ENCODE results near the gene FBP2. TPM values are rescaled to one million over a fixed set of nuclear protein-coding genes. Genes with fewer than 3 reads are reported as not detected.

The FBP2 gene
- total and polyA plus RNA-seq, 10 of the 15 experiments (the other 5 are each of a cell fraction or from before 2014, with no cell fraction given): 0.07 to 1.1 (median 0.12) TPM; not detected in 6

- H3K4me3 ChIP-seq: no peak overlapping the region
- no TSS peak for BruUV-seq (replicated peaks)
- no peak overlapping the region for H3K4me2 ChIP-seq (ENCODE audit: control insufficient read depth, insufficient read depth)
- H3K79me2 ChIP-seq (ENCODE audit: control insufficient read depth, insufficient read depth, low read length): no peaks in the 10 kb centered on the region
- FAIRE-seq (no peak), DNase-seq (ENCODE audit: low read depth, low spot score) (no peak), ATAC-seq (no peak)
- no peak overlapping the region for H3K27ac ChIP-seq (ENCODE audit: control insufficient read depth, insufficient read depth)
- intact Hi-C loops (cut with micrococcal nuclease; ENCODE audit: unreplicated experiment): no loop called here
- CTCF ChIA-PET: no interaction called here
- POLR2A ChIA-PET: interaction anchor here (0.6 to 0.7 kb wide), 2 partner anchors 669 to 691 kb away, joined by 7 to 8 read pairs; no protein-coding TSS in a partner anchor
- no peak overlapping the region for H2AFZ ChIP-seq (ENCODE audit: control insufficient read depth, low read depth, low read length)
- H3K9ac ChIP-seq (ENCODE audit: control insufficient read depth, insufficient read depth, low read length): no peak overlapping the region
- H3K4me1 ChIP-seq (ENCODE audit: control insufficient read depth, insufficient read depth, low read length): no peaks in the 10 kb centered on the region
- H4K20me1 ChIP-seq (ENCODE audit: control insufficient read depth, insufficient read depth): no peaks in the 10 kb centered on the region
- WGBS (ENCODE audit: insufficient coverage, insufficient replicate concordance, low lambda C conversion rate, missing lambda C conversion rate): 43% methylated on average over 6 of the region's 6 CpGs
- RAD21 ChIA-PET (ENCODE audit: unreplicated experiment): no interaction called here
- no peak for TF ChIP-seq JUNB (IDR thresholded peaks at IDR 0.05)
- no peak for TF ChIP-seq MYB (IDR thresholded peaks at IDR 0.05; ENCODE audit: borderline replicate concordance, low read depth, low read length)
- no peak for TF ChIP-seq RBBP5 (conservative IDR thresholded peaks at IDR 0.05)
- TF ChIP-seq GATAD2B (conservative IDR thresholded peaks at IDR 0.05; ENCODE audit: low read depth): no peak
- TF ChIP-seq JUND (IDR thresholded peaks at IDR 0.05; ENCODE audit: low read depth, low read length): no peak
- TF ChIP-seq SIN3A (IDR thresholded peaks at IDR 0.05; ENCODE audit: low read depth, low read length): no peak
- in situ Hi-C loops (cut with MboI): no loop called here
- no peaks in the 10 kb centered on the region for H3K36me3 ChIP-seq (ENCODE audit: control insufficient read depth in 2 of 2, insufficient read depth in 2 of 2, low read length in 1 of 2)
- H3K9me3 ChIP-seq (replicated peaks; ENCODE audit: control insufficient read depth, insufficient read depth, low read length): no peaks in the 10 kb centered on the region
- H3K27me3 ChIP-seq (replicated peaks in 1 of 2; ENCODE audit: control insufficient read depth in 2 of 2, insufficient read depth in 2 of 2, low read length in 1 of 2): no peaks in the 10 kb centered on the region
- SMC1A ChIA-PET (ENCODE audit: uncharacterized antibody, unreplicated experiment): no interaction called here
Measured at GRCh38 chr9:94511134-94511954, 82.3 kb downstream of the FBP2 start.

Other genes starting within 250 kb of the FBP2 start
- not detected in 2 replicates for gene PCAT7, start 38.7 kb downstream of the FBP2 start, total RNA-seq (2014; rRNA removed)
- not detected in 2 replicates for gene PCAT7, start 38.7 kb downstream of the FBP2 start, total RNA-seq (2014; rRNA removed; fragmentation: Illumina TruSeq; extraction: Trizol)
- not detected in 2 replicates for gene PCAT7, start 38.7 kb downstream of the FBP2 start, total RNA-seq (2021)
- gene PCAT7, start 38.7 kb downstream of the FBP2 start, polyA plus RNA-seq (2011; rRNA removed): not detected in 2 replicates
- gene PCAT7, start 38.7 kb downstream of the FBP2 start, polyA plus RNA-seq (2014; fragmentation: Illumina TruSeq; extraction: Trizol): not detected in 2 replicates
- gene PCAT7, start 38.7 kb downstream of the FBP2 start, polyA plus RNA-seq (2014; fragmentation: Nextera tagmentation; extraction: Ambion mirVana): under 1 TPM in 1 of 2 experiments, not detected in 1; 0.04 TPM
- gene PCAT7, start 38.7 kb downstream of the FBP2 start, polyA plus RNA-seq (2014; rRNA removed): not detected in 2 replicates
- gene PCAT7, start 38.7 kb downstream of the FBP2 start, polyA plus RNA-seq (2016; fragmentation: Nextera tagmentation; extraction: Ambion mirVana): not detected
- gene FBP1, start 45.7 kb upstream of the FBP2 start, total RNA-seq (2014; rRNA removed): 0.11 TPM in 1 of 2 replicates, not detected in the other
- not detected in 2 replicates for gene FBP1, start 45.7 kb upstream of the FBP2 start, total RNA-seq (2014; rRNA removed; fragmentation: Illumina TruSeq; extraction: Trizol)
- 0.38 TPM in 1 of 2 replicates, not detected in the other for gene FBP1, start 45.7 kb upstream of the FBP2 start, total RNA-seq (2021)
- gene FBP1, start 45.7 kb upstream of the FBP2 start, polyA plus RNA-seq (2011; rRNA removed): not detected in 2 replicates
- not detected in 2 replicates for gene FBP1, start 45.7 kb upstream of the FBP2 start, polyA plus RNA-seq (2014; fragmentation: Illumina TruSeq; extraction: Trizol)
- gene FBP1, start 45.7 kb upstream of the FBP2 start, polyA plus RNA-seq (2014; fragmentation: Nextera tagmentation; extraction: Ambion mirVana): not detected
- gene FBP1, start 45.7 kb upstream of the FBP2 start, polyA plus RNA-seq (2014; rRNA removed): not detected in 2 replicates
- gene FBP1, start 45.7 kb upstream of the FBP2 start, polyA plus RNA-seq (2016; fragmentation: Nextera tagmentation; extraction: Ambion mirVana): under 1 TPM in 1 of 2 experiments, not detected in 1; 0.15 TPM
- gene AOPEP, start 132.9 kb upstream of the FBP2 start, total RNA-seq (2014; rRNA removed): 12.1 and 12.5 TPM in 2 replicates
- gene AOPEP, start 132.9 kb upstream of the FBP2 start, total RNA-seq (2014; rRNA removed; fragmentation: Illumina TruSeq; extraction: Trizol): 12.6 and 14.0 TPM in 2 replicates
- 14.4 and 16.9 TPM in 2 replicates for gene AOPEP, start 132.9 kb upstream of the FBP2 start, total RNA-seq (2021)
- gene AOPEP, start 132.9 kb upstream of the FBP2 start, polyA plus RNA-seq (2011; rRNA removed): 4.5 and 5.4 TPM in 2 replicates
- gene AOPEP, start 132.9 kb upstream of the FBP2 start, polyA plus RNA-seq (2014; fragmentation: Illumina TruSeq; extraction: Trizol): 6.5 and 7.1 TPM in 2 replicates
- gene AOPEP, start 132.9 kb upstream of the FBP2 start, polyA plus RNA-seq (2014; fragmentation: Nextera tagmentation; extraction: Ambion mirVana): 1 to 10 TPM; 2.3 to 5.1 TPM
- gene AOPEP, start 132.9 kb upstream of the FBP2 start, polyA plus RNA-seq (2014; rRNA removed): 10.4 and 10.9 TPM in 2 replicates
- 10 to 100 TPM in 1 of 2 experiments, 1 to 10 TPM in 1; 9.3 to 12.0 TPM for gene AOPEP, start 132.9 kb upstream of the FBP2 start, polyA plus RNA-seq (2016; fragmentation: Nextera tagmentation; extraction: Ambion mirVana)